Liver (tissue), 9 donors: Measurements from ENCODE around the gene SLC9A2. TPM values are rescaled to one million over a fixed set of nuclear protein-coding genes. Genes with fewer than 3 reads are reported as not detected.

Source experiments
- DNase-seq: peaks from one replicate; pipeline ENCODE4 v3.0.0-alpha.2; 2017; ENCODE audit warnings: low spot score
- H3K27ac ChIP-seq, 2 donors: one replicate each; pipeline ENCODE4 v1.7.0; 2013; ENCODE audit warnings: inconsistent platforms in 2 of 2, low read length in 2 of 2, control low read depth in 1 of 2, low read depth in 1 of 2, mild to moderate bottlenecking in 1 of 2
- H3K27me3 ChIP-seq, 4 donors: one replicate each; pipeline versions ENCODE4 v1.6.1 to v1.7.0; 2013; ENCODE audit warnings: low read length in 3 of 4, inconsistent platforms in 1 of 4, mild to moderate bottlenecking in 1 of 4, moderate library complexity in 1 of 4; ENCODE audit not compliant: control insufficient read depth in 4 of 4, insufficient read depth in 4 of 4
- H3K36me3 ChIP-seq, 4 donors: one replicate each; pipeline versions ENCODE4 v1.6.1 to v1.7.0; 2013; ENCODE audit warnings: low read length in 3 of 4, mild to moderate bottlenecking in 3 of 4, low read depth in 1 of 4, moderate library complexity in 1 of 4; ENCODE audit not compliant: control insufficient read depth in 4 of 4, insufficient read depth in 3 of 4
- H3K4me1 ChIP-seq, 4 donors: one replicate each; pipeline versions ENCODE4 v1.6.1 to v1.7.0; 2013; ENCODE audit warnings: low read length in 3 of 4, mild to moderate bottlenecking in 3 of 4, moderate library complexity in 1 of 4; ENCODE audit not compliant: control insufficient read depth in 4 of 4, insufficient read depth in 4 of 4
- H3K4me3 ChIP-seq, 3 donors: one replicate each; pipeline versions ENCODE4 v1.6.1 to v1.7.0; 2013; ENCODE audit warnings: low read length in 3 of 3, control low read depth in 1 of 3, low read depth in 1 of 3, mild to moderate bottlenecking in 1 of 3
- H3K9ac ChIP-seq, 2 donors: one replicate each; pipeline ENCODE4 v1.7.0; 2013; ENCODE audit warnings: low read length in 2 of 2, mild to moderate bottlenecking in 2 of 2, moderate library complexity in 2 of 2, control low read depth in 1 of 2, low read depth in 1 of 2
- H3K9me3 ChIP-seq, 4 donors: one replicate each; pipeline versions ENCODE4 v1.6.1 to v1.7.0; 2013; ENCODE audit warnings: low read length in 3 of 4; ENCODE audit not compliant: control insufficient read depth in 4 of 4
- ATF3 ChIP-seq: IDR thresholded peaks from 2 replicates; pipeline ENCODE4 v1.6.1; 2016; ENCODE audit warnings: antibody characterized with exemption
- CTCF ChIP-seq: fragments of 150-350 bp; IDR thresholded peaks from 2 replicates; pipeline ENCODE4 v1.5.1; 2017; ENCODE audit warnings: improper control_type of control experiment, low read depth, low read length; ENCODE audit not compliant: missing input control
- GABPA ChIP-seq, 2 donors: IDR thresholded peaks in 1 of 2; conservative IDR thresholded peaks in 1 of 2; 2 replicates each; pipeline ENCODE4 v1.6.1; 2016; ENCODE audit warnings: antibody characterized with exemption in 2 of 2, mild to moderate bottlenecking in 1 of 2, moderate library complexity in 1 of 2
- HNF4A ChIP-seq, 2 donors: conservative IDR thresholded peaks; 2 replicates each; pipeline ENCODE4 v1.6.1; 2016; ENCODE audit warnings: antibody characterized with exemption in 2 of 2, mild to moderate bottlenecking in 2 of 2
- JUND ChIP-seq, 2 donors: IDR thresholded peaks; 2 replicates each; pipeline ENCODE4 v1.6.1; 2016; ENCODE audit warnings: antibody characterized with exemption in 2 of 2
- RAD21 ChIP-seq, 2 donors: IDR thresholded peaks; 2 replicates each; pipeline ENCODE4 v1.6.1; 2016; ENCODE audit warnings: antibody characterized with exemption in 2 of 2, mild to moderate bottlenecking in 2 of 2
- REST ChIP-seq: IDR thresholded peaks from 2 replicates; pipeline ENCODE4 v1.6.1; 2016; ENCODE audit warnings: antibody characterized with exemption, mild to moderate bottlenecking
- RXRA ChIP-seq, 2 donors: IDR thresholded peaks; 2 replicates each; pipeline ENCODE4 v1.6.1; 2017 to 2018; ENCODE audit warnings: antibody characterized with exemption in 2 of 2, mild to moderate bottlenecking in 1 of 2
- TAF1 ChIP-seq: conservative IDR thresholded peaks from 2 replicates; pipeline ENCODE4 v1.6.1; 2016; ENCODE audit warnings: antibody characterized with exemption, mild to moderate bottlenecking
- YY1 ChIP-seq: IDR thresholded peaks from 2 replicates; pipeline ENCODE4 v1.6.1; 2016; ENCODE audit warnings: antibody characterized with exemption, mild to moderate bottlenecking
- ZBTB33 ChIP-seq: IDR thresholded peaks from 2 replicates; pipeline ENCODE4 v1.6.1; 2016; ENCODE audit warnings: antibody characterized with exemption
- WGBS: extraction: QIAGEN DNeasy Blood & Tissue Kit; methylation state at CpG from one replicate; pipeline ENCODE4 v1.1.7; 2013; 5-methylcytosine and 5-hydroxymethylcytosine counted together
- polyA plus RNA-seq, 2 donors: library from polyadenylated mRNA; stranded (reverse) in 1 of 2; unstranded in 1 of 2; fragments of 200-250 nt in 1 of 2; fragments of >200 nt in 1 of 2; fragmentation: Nextera tagmentation in 1 of 2; extraction: Ambion mirVana in 1 of 2; gene quantifications; one replicate each; pipeline versions ENCODE4 v1.2.1 to v1.2.3, GENCODE V29; 2013 to 2015
- total RNA-seq, 2 donors: library from RNA; depleted of rRNA; stranded (reverse); fragments of >200 nt; gene quantifications; one replicate each; pipeline ENCODE4 v1.2.3, GENCODE V29; 2014
- TF ChIP-seq, protein P1 (sequence below): IDR thresholded peaks from 2 replicates; pipeline ENCODE4 v1.6.1; 2016; ENCODE audit warnings: antibody characterized with exemption
- donor health status: healthy.
- donor health status: healthy.
- donor health status: healthy.
- donor health status: healthy.
- donor health status: healthy.

Gene SLC9A2
- total and polyA plus RNA-seq, 4 donors, result under 0.01 to 0.05 (median 0.01) TPM; not detected in 1

DNA sequence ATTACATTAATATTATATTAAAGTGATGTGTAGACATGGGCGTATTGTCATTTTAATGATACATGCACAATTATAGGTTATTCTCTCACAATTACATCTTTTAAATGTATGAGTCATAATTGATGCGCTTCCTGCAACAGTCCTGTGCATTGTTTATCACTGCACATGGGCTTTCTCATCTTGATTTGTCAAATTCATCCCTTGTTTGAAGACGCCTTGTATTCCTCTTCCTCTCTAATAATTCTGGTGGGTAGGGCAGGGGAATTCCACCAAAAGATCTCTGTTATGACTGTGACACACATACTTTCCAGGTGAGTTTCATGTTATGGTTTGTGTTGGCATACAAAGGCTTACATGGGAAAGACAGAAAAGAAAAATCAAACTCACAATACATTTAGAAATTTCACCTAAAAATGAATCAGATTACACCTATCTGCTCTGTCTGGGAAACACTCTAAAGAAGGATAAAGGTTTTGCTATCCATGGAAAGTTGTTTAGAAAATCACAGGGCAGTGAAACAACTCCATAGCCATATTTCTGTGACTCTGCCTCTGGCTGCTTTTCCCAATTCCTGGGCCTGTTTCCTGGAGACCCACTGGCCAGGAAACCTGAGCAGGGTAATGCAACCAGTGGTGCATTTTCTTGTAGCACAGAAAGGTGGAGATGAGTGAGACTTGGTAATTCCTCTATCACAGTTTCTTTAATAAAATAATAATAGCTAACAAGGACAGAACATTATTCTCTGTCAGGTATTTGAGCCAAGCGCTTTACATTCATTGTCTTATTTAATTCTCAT lies 13.2 kb downstream of the SLC9A2 start:
- no peak for DNase-seq
- no peak overlapping the region for H3K9ac ChIP-seq
- H3K27ac ChIP-seq, result no peak overlapping the region
- 89% methylated on average over 4 of the region's 4 CpGs for WGBS
- no peaks in the 10 kb centered on the region for H3K27me3 ChIP-seq
- H3K9me3 ChIP-seq, result no peaks in the 10 kb centered on the region
- TF ChIP-seq CTCF (no peak), REST (no peak), ZBTB33 (no peak), RXRA (IDR thresholded peaks at IDR 0.05) (no peak), JUND (IDR thresholded peaks at IDR 0.05) (no peak), TAF1 (no peak), GABPA (IDR thresholded peaks at IDR 0.05 in 1 of 2, conservative IDR thresholded peaks at IDR 0.05 in 1 of 2) (no peak)
- TF ChIP-seq, protein P1, sequence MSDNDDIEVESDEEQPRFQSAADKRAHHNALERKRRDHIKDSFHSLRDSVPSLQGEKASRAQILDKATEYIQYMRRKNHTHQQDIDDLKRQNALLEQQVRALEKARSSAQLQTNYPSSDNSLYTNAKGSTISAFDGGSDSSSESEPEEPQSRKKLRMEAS, result no peak
- no peaks in the 10 kb centered on the region for H3K36me3 ChIP-seq
- no peak overlapping the region for H3K4me3 ChIP-seq
- no peaks in the 10 kb centered on the region for H3K4me1 ChIP-seq

- Histone ChIP-seq H3K27me3 (no peaks in the 10 kb centered on the region), H3K4me1 (no peaks in the 10 kb centered on the region), H3K27ac (no peak overlapping the region), H3K4me3 (no peak overlapping the region), H3K36me3 (no peaks in the 10 kb centered on the region), H3K9ac (no peak overlapping the region), H3K9me3 (no peaks in the 10 kb centered on the region)
- no peak for DNase-seq
- WGBS, result 88% methylated on average over 6 of the region's 6 CpGs
- TF ChIP-seq ATF3 (no peak), YY1 (no peak), RAD21 (IDR thresholded peaks at IDR 0.05) (no peak), HNF4A (conservative IDR thresholded peaks at IDR 0.05) (no peak), GABPA (IDR thresholded peaks at IDR 0.05 in 1 of 2, conservative IDR thresholded peaks at IDR 0.05 in 1 of 2) (no peak)
- TF ChIP-seq, protein P1, result no peak
Measured at GRCh38 chr2:102634831-102635241, 15.5 kb downstream of the SLC9A2 start.
